ENCODE measurements around the gene CHMP2A. TPM values are rescaled to one million over a fixed set of nuclear protein-coding genes. Genes with fewer than 3 reads are reported as not detected.

CHMP2A gene
- total RNA-seq, 1 experiment from 2014 or later = 112 TPM

- no peak for TF ChIP-seq CTCF (IDR thresholded peaks at IDR 0.05; ENCODE audit: insufficient read depth in 1 of 2, low read depth in 1 of 2, low read length in 1 of 2, severe bottlenecking in 1 of 2, unreplicated experiment in 1 of 2)
- H3K4me1 Mint-ChIP-seq (ENCODE audit: low read depth, unreplicated experiment) = no peaks in the 10 kb centered on the region
- ChIA-PET POLR2A (no interaction called here), CTCF (no interaction called here)
- BruUV-seq (replicated peaks) = no TSS peak
- Histone ChIP-seq H3K9me3 (no peaks in the 10 kb centered on the region), H3K36me3 (ENCODE audit: control insufficient read depth, insufficient read depth, low read length) (no peaks in the 10 kb centered on the region), H3K4me1 (no peaks in the 10 kb centered on the region), H3K27me3 (replicated peaks; ENCODE audit: control insufficient read depth, insufficient read depth, low read length) (no peaks in the 10 kb centered on the region), H3K4me3 (ENCODE audit: low read depth, low read length) (no peak overlapping the region)
- no peaks in the 10 kb centered on the region for H3K36me3 Mint-ChIP-seq (ENCODE audit: insufficient read depth, unreplicated experiment)
- intact Hi-C loops (cut with micrococcal nuclease; ENCODE audit: unreplicated experiment) = no loop called here
- DNase-seq = no peak
- peaks cover 6% of the 10 kb centered on the region for H3K27me3 Mint-ChIP-seq (ENCODE audit: insufficient read depth, unreplicated experiment)
- no peak overlapping the region for H3K4me3 Mint-ChIP-seq (ENCODE audit: unreplicated experiment)
- H3K27ac Mint-ChIP-seq (ENCODE audit: unreplicated experiment) = no peak overlapping the region
- H3K9me3 Mint-ChIP-seq (ENCODE audit: unreplicated experiment) = no peaks in the 10 kb centered on the region
Measured at GRCh38 chr19:58531034-58531840, 23.7 kb downstream of the CHMP2A start.

- ChIA-PET POLR2A (no interaction called here), CTCF (no interaction called here)
- no TSS peak for BruUV-seq (replicated peaks)
- Mint-ChIP-seq H3K27ac (ENCODE audit: unreplicated experiment) (no peak overlapping the region), H3K4me1 (ENCODE audit: low read depth, unreplicated experiment) (no peaks in the 10 kb centered on the region), H3K36me3 (ENCODE audit: insufficient read depth, unreplicated experiment) (no peaks in the 10 kb centered on the region), H3K9me3 (ENCODE audit: unreplicated experiment) (no peaks in the 10 kb centered on the region), H3K4me3 (ENCODE audit: unreplicated experiment) (no peak overlapping the region), H3K27me3 (ENCODE audit: insufficient read depth, unreplicated experiment) (peaks cover 6% of the 10 kb centered on the region)
- TF ChIP-seq CTCF (IDR thresholded peaks at IDR 0.05; ENCODE audit: insufficient read depth in 1 of 2, low read depth in 1 of 2, low read length in 1 of 2, severe bottlenecking in 1 of 2, unreplicated experiment in 1 of 2) = no peak
- DNase-seq = no peak
- no peaks in the 10 kb centered on the region for H3K27me3 ChIP-seq (replicated peaks; ENCODE audit: control insufficient read depth, insufficient read depth, low read length)
- H3K4me3 ChIP-seq (ENCODE audit: low read depth, low read length) = no peak overlapping the region
- no peaks in the 10 kb centered on the region for H3K36me3 ChIP-seq (ENCODE audit: control insufficient read depth, insufficient read depth, low read length)
- H3K4me1 ChIP-seq = no peaks in the 10 kb centered on the region
- H3K9me3 ChIP-seq = no peaks in the 10 kb centered on the region
- intact Hi-C loops (cut with micrococcal nuclease; ENCODE audit: unreplicated experiment) = no loop called here
Measured at GRCh38 chr19:58529405-58529804, 25.5 kb downstream of the CHMP2A start.

- Mint-ChIP-seq H3K4me3 (ENCODE audit: unreplicated experiment) (no peak overlapping the region), H3K36me3 (ENCODE audit: insufficient read depth, unreplicated experiment) (peaks cover 16% of the 10 kb centered on the region), H3K4me1 (ENCODE audit: low read depth, unreplicated experiment) (peaks cover 20% of the 10 kb centered on the region), H3K27ac (ENCODE audit: unreplicated experiment) (no peak overlapping the region), H3K27me3 (ENCODE audit: insufficient read depth, unreplicated experiment) (no peaks in the 10 kb centered on the region), H3K9me3 (ENCODE audit: unreplicated experiment) (no peaks in the 10 kb centered on the region)
- CTCF ChIA-PET = no interaction called here
- TF ChIP-seq CTCF (IDR thresholded peaks at IDR 0.05; ENCODE audit: insufficient read depth in 1 of 2, low read depth in 1 of 2, low read length in 1 of 2, severe bottlenecking in 1 of 2, unreplicated experiment in 1 of 2) = no peak
- no peaks in the 10 kb centered on the region for H3K36me3 ChIP-seq (ENCODE audit: control insufficient read depth, insufficient read depth, low read length)
- DNase-seq = no peak
- intact Hi-C loops (cut with micrococcal nuclease; ENCODE audit: unreplicated experiment) = no loop called here
- H3K9me3 ChIP-seq = no peaks in the 10 kb centered on the region
- POLR2A ChIA-PET = no interaction called here
- H3K4me1 ChIP-seq = peaks cover 13% of the 10 kb centered on the region
- H3K27me3 ChIP-seq (replicated peaks; ENCODE audit: control insufficient read depth, insufficient read depth, low read length) = no peaks in the 10 kb centered on the region
- no peak overlapping the region for H3K4me3 ChIP-seq (ENCODE audit: low read depth, low read length)
- BruUV-seq (replicated peaks) = no TSS peak
Measured at GRCh38 chr19:58522709-58523108, 32.2 kb downstream of the CHMP2A start.

All from Caco-2 (cell line).